HCT116 (cell line): Measurements from ENCODE around the gene SLC24A3. TPM values are rescaled to one million over a fixed set of nuclear protein-coding genes. Genes with fewer than 3 reads are reported as not detected.

Source experiments
- ATAC-seq: fragments of 200-7000 bp; cut with Tn5 transposase; 2 replicates; pipeline ENCODE4 v1.9.1; 2020; ENCODE audit warnings: mild to moderate bottlenecking, moderate library complexity
- BruUV-seq: library from RNA; stranded (reverse); fragments of 400-500 nt; replicated peaks from 2 replicates; lab custom pipeline; 2021; lab: Mats Ljungman, UMichigan
- CTCF ChIA-PET: fragments of 300-600 bp; sonication (Branson Sonifier 250); formaldehyde crosslinking; loops from one replicate; lab custom pipeline; 2021; ENCODE audit warnings: antibody characterized with exemption; lab: Charles Lee
- POLR2A ChIA-PET: fragments of 300-600, 350-600 bp; sonication (Branson Sonifier 250); formaldehyde crosslinking; loops from one replicate; lab custom pipeline; 2021; ENCODE audit warnings: antibody characterized with exemption; lab: Charles Lee
- RAD21 ChIA-PET, 2 experiments: fragments of 300-600 bp; sonication (Branson Sonifier 250); formaldehyde crosslinking; loops; one replicate each; lab custom pipeline; 2023; ENCODE audit warnings: low total read pairs in 2 of 2; ENCODE audit not compliant: uncharacterized antibody in 2 of 2, unreplicated experiment in 2 of 2, low non-redundant PET in 1 of 2; lab: Charles Lee
- DNase-seq: peaks from one replicate; pipeline ENCODE4 v3.0.0-alpha.2; 2010; ENCODE audit warnings: low read depth, low spot score
- H2AFZ ChIP-seq: fragments of 200-600 bp; shearing (Covaris generic), sonication (generic); 2 replicates; pipeline ENCODE4 v1.6.1; 2017; ENCODE audit warnings: low read depth, mixed run types, mixed read lengths, antibody characterized with exemption, low read length; ENCODE audit not compliant: poor library complexity, severe bottlenecking
- H3K27ac ChIP-seq: 2 replicates; pipeline ENCODE4 v1.5.1; 2012; ENCODE audit warnings: low read depth, low read length
- H3K27me3 ChIP-seq: fragments of 200-600 bp; sonication (generic); 2 replicates; pipeline ENCODE4 v1.6.1; 2016; ENCODE audit warnings: mixed run types, low read length, mixed read lengths; ENCODE audit not compliant: insufficient read depth
- H3K36me3 ChIP-seq, 2 experiments: fragments of 200-500 bp in 1 of 2; fragments of 200-600 bp in 1 of 2; sonication (Bioruptor generic) in 1 of 2; sonication (generic) in 1 of 2; 2 replicates each; pipeline versions ENCODE4 v1.5.1 to v1.6.1; 2014 to 2016; ENCODE audit warnings: low read length in 2 of 2, inconsistent platforms in 1 of 2, mixed read lengths in 1 of 2, mixed run types in 1 of 2; ENCODE audit not compliant: insufficient read depth in 2 of 2, control insufficient read depth in 1 of 2
- H3K4me1 ChIP-seq, 2 experiments: fragments of 200-600 bp in 1 of 2; sonication (generic) in 1 of 2; 2 replicates each; pipeline versions ENCODE4 v1.5.1 to v1.6.1; 2012 to 2017; ENCODE audit warnings: low read length in 2 of 2, inconsistent platforms in 1 of 2, mild to moderate bottlenecking in 1 of 2, mixed read lengths in 1 of 2, mixed run types in 1 of 2, moderate library complexity in 1 of 2; ENCODE audit not compliant: insufficient read depth in 2 of 2, control insufficient read depth in 1 of 2
- H3K4me2 ChIP-seq: fragments of 200-600 bp; sonication (generic); 2 replicates; pipeline ENCODE4 v1.6.1; 2017; ENCODE audit warnings: mixed run types, low read length, mixed read lengths
- H3K4me3 ChIP-seq, 2 experiments: fragments of 200-600 bp in 1 of 2; sonication (generic) in 1 of 2; replicated peaks in 1 of 2; 2 replicates each; pipeline ENCODE4 v1.5.1; 2011 to 2016; ENCODE audit warnings: low read length in 2 of 2, control low read depth in 1 of 2, low read depth in 1 of 2, mild to moderate bottlenecking in 1 of 2, mixed read lengths in 1 of 2, mixed run types in 1 of 2
- H3K79me2 ChIP-seq: fragments of 200-600 bp; sonication (generic); 2 replicates; pipeline ENCODE4 v1.6.1; 2017; ENCODE audit warnings: mild to moderate bottlenecking, mixed run types, low read length, moderate library complexity, mixed read lengths; ENCODE audit not compliant: insufficient read depth
- H3K9ac ChIP-seq: fragments of 200-600 bp; sonication (generic); 2 replicates; pipeline ENCODE4 v1.6.1; 2016; ENCODE audit warnings: low read length, mixed read lengths
- H3K9me2 ChIP-seq: fragments of 200-600 bp; sonication (generic), shearing (Covaris generic); 2 replicates; pipeline ENCODE4 v1.6.1; 2017; ENCODE audit warnings: mixed run types, mild to moderate bottlenecking, moderate library complexity; ENCODE audit not compliant: insufficient read depth
- H3K9me3 ChIP-seq, 2 experiments: fragments of 200-500 bp in 1 of 2; fragments of 200-600 bp in 1 of 2; sonication (Bioruptor generic) in 1 of 2; sonication (generic) in 1 of 2; 2 replicates each; pipeline ENCODE4 v1.6.1; 2014 to 2017; ENCODE audit warnings: low read length in 2 of 2, mixed read lengths in 2 of 2, inconsistent platforms in 1 of 2, low read depth in 1 of 2, mild to moderate bottlenecking in 1 of 2, mixed run types in 1 of 2, moderate library complexity in 1 of 2; ENCODE audit not compliant: control insufficient read depth in 1 of 2, insufficient read depth in 1 of 2
- H4K20me1 ChIP-seq: fragments of 200-600 bp; sonication (generic), shearing (Covaris generic); 2 replicates; pipeline ENCODE4 v1.6.1; 2017; ENCODE audit warnings: mixed run types, mild to moderate bottlenecking, moderate library complexity; ENCODE audit not compliant: insufficient read depth
- ELF1 ChIP-seq: IDR thresholded peaks from 2 replicates; pipeline ENCODE4 v1.6.1; 2012; ENCODE audit warnings: low read depth, borderline replicate concordance
- EZH2 ChIP-seq: fragments of 200-600 bp; sonication (generic); IDR thresholded peaks from 2 replicates; pipeline ENCODE4 v1.6.1; 2017; ENCODE audit warnings: antibody characterized with exemption, mixed run types
- EZH2phosphoT487 ChIP-seq: fragments of 200-600 bp; IDR thresholded peaks from 2 replicates; pipeline ENCODE4 v1.6.1; 2018; ENCODE audit warnings: antibody characterized with exemption, borderline replicate concordance
- MAX ChIP-seq: IDR thresholded peaks from 2 replicates; pipeline ENCODE4 v1.6.1; 2012
- POLR2A ChIP-seq: IDR thresholded peaks from 2 replicates; pipeline ENCODE4 v1.7.0; 2011; ENCODE audit warnings: borderline replicate concordance; ENCODE audit not compliant: insufficient read depth, insufficient read length; ENCODE audit errors: extremely low read depth
- TCF7L2 ChIP-seq: IDR thresholded peaks from 2 replicates; pipeline ENCODE4 v1.7.0; 2011; ENCODE audit warnings: borderline replicate concordance, inconsistent platforms; ENCODE audit not compliant: insufficient read depth, insufficient read length; ENCODE audit errors: extremely low read depth
- YY1 ChIP-seq: IDR thresholded peaks from 2 replicates; pipeline ENCODE4 v1.6.1; 2011; ENCODE audit warnings: low read length, low read depth, moderate library complexity, mild to moderate bottlenecking; ENCODE audit not compliant: insufficient replicate concordance; ENCODE audit errors: extremely low read depth
- ZBTB33 ChIP-seq: IDR thresholded peaks from 2 replicates; pipeline ENCODE4 v1.6.1; 2011; ENCODE audit warnings: mild to moderate bottlenecking, low read length, moderate library complexity; ENCODE audit not compliant: insufficient replicate concordance; ENCODE audit errors: extremely low read depth
- ZNF274 ChIP-seq: fragments of 200-500 bp; sonication (Bioruptor generic); IDR thresholded peaks from 2 replicates; pipeline ENCODE4 v1.6.1; 2014; ENCODE audit warnings: mild to moderate bottlenecking, low read depth, low read length, inconsistent platforms
- intact Hi-C: fragments of 100-400 bp; cut with micrococcal nuclease; formaldehyde crosslinking; loops from 2 replicates; pipeline ENCODE4 v1.10.0; 2022
- total RNA-seq: library from RNA; stranded (reverse); gene quantifications from one replicate; pipeline ENCODE4 v1.2.1, GENCODE V29; 2021; ENCODE audit not compliant: unreplicated experiment

The SLC24A3 gene
- total RNA-seq, 1 experiment from 2014 or later = not detected

- Histone ChIP-seq H3K9me2 (no peaks in the 10 kb centered on the region), H3K27ac (no peak overlapping the region), H3K27me3 (no peaks in the 10 kb centered on the region; the same call in 1 of the 2 replicates), H3K4me3 (no peak overlapping the region), H3K9me3 (no peaks in the 10 kb centered on the region), H3K36me3 (no peaks in the 10 kb centered on the region), H2AFZ (no peak overlapping the region), H3K9ac (no peak overlapping the region), H4K20me1 (no peaks in the 10 kb centered on the region), H3K4me2 (no peak overlapping the region), H3K4me1 (no peaks in the 10 kb centered on the region), H3K79me2 (no peaks in the 10 kb centered on the region)
- no peak for TF ChIP-seq TCF7L2
- TF ChIP-seq EZH2phosphoT487 = no peak
- no peak for TF ChIP-seq ELF1
- no peak for TF ChIP-seq ZNF274
- TF ChIP-seq POLR2A = no peak
- no peak for TF ChIP-seq EZH2
- DNase-seq = no peak
- BruUV-seq = no TSS peak
- RAD21 ChIA-PET = no interaction called here
- CTCF ChIA-PET = no interaction called here
- ATAC-seq = no peak
- intact Hi-C loops = no loop called here
- POLR2A ChIA-PET = no interaction called here
Measured at GRCh38 chr20:19564261-19564660, 351.8 kb downstream of the SLC24A3 start.

GRCh38 chr20:19565736-19566135, 353.3 kb downstream of the SLC24A3 start:
- no peaks in the 10 kb centered on the region; the same call in 1 of the 2 replicates for H3K27me3 ChIP-seq
- ChIA-PET POLR2A (no interaction called here), CTCF (no interaction called here), RAD21 (no interaction called here)
- no peaks in the 10 kb centered on the region for H3K79me2 ChIP-seq
- BruUV-seq = no TSS peak
- ATAC-seq = no peak
- no peaks in the 10 kb centered on the region for H4K20me1 ChIP-seq
- no peak for DNase-seq
- TF ChIP-seq MAX = no peak
- no peak for TF ChIP-seq ZBTB33
- no peak for TF ChIP-seq YY1
- intact Hi-C loops = no loop called here
- no peaks in the 10 kb centered on the region for H3K9me2 ChIP-seq
- H3K27ac ChIP-seq = no peak overlapping the region
- H3K4me3 ChIP-seq = no peak overlapping the region
- no peaks in the 10 kb centered on the region for H3K9me3 ChIP-seq
- no peaks in the 10 kb centered on the region for H3K36me3 ChIP-seq
- H3K4me2 ChIP-seq = no peak overlapping the region
- no peak overlapping the region for H2AFZ ChIP-seq
- no peak overlapping the region for H3K9ac ChIP-seq
- H3K4me1 ChIP-seq = no peaks in the 10 kb centered on the region
